AG04450 (cell line): ENCODE measurements around the gene INTS12. TPM values are rescaled to one million over a fixed set of nuclear protein-coding genes. Genes with fewer than 3 reads are reported as not detected.
"Not testable (repeated sequence)": the region's sequence is repeated elsewhere in the genome, so short reads cannot be mapped to it uniquely, and the experiment has no call there.

Experiments used
- CTCF ChIA-PET: fragments of 300-600, 350-600 bp; formaldehyde crosslinking; extraction: SDS; loops from one replicate; lab custom pipeline; 2022; ENCODE audit warnings: antibody characterized with exemption, inconsistent platforms; lab: Charles Lee
- POLR2A ChIA-PET: fragments of 350-600 bp; formaldehyde crosslinking; extraction: SDS; loops from one replicate; lab custom pipeline; 2021; ENCODE audit warnings: antibody characterized with exemption, inconsistent platforms; lab: Yijun Ruan, JAX
- DNase-seq: peaks from one replicate; pipeline ENCODE4 v3.0.0-alpha.2; 2011; ENCODE audit warnings: low read depth, low spot score
- H3K27ac ChIP-seq: one replicate; pipeline ENCODE4 v1.5.1; 2012; ENCODE audit warnings: low read depth, low read length, control low read depth
- H3K27me3 ChIP-seq: one replicate; pipeline ENCODE4 v1.6.0; 2012; ENCODE audit warnings: low read length; ENCODE audit not compliant: control insufficient read depth, insufficient read depth
- H3K4me3 ChIP-seq: 2 replicates; pipeline ENCODE4 v1.5.1; 2011; ENCODE audit warnings: mild to moderate bottlenecking, low read depth, low read length, control low read depth
- H3K9me3 ChIP-seq: 2 replicates; pipeline ENCODE4 v1.5.1; 2012; ENCODE audit warnings: low read length; ENCODE audit not compliant: control insufficient read depth, insufficient read depth
- polyA plus RNA-seq: library from polyadenylated mRNA; depleted of rRNA; stranded (reverse); fragments of >200 nt; gene quantifications from 2 replicates; pipeline ENCODE4 v1.2.3, GENCODE V29; 2011
- TF ChIP-seq, protein P1 (sequence below): IDR thresholded peaks from 2 replicates; pipeline ENCODE4 v1.5.1; 2011; ENCODE audit warnings: low read depth, low read length, control low read depth, inconsistent platforms

The INTS12 gene
- polyA plus RNA-seq, 1 experiment: 41.7 TPM

DNA sequence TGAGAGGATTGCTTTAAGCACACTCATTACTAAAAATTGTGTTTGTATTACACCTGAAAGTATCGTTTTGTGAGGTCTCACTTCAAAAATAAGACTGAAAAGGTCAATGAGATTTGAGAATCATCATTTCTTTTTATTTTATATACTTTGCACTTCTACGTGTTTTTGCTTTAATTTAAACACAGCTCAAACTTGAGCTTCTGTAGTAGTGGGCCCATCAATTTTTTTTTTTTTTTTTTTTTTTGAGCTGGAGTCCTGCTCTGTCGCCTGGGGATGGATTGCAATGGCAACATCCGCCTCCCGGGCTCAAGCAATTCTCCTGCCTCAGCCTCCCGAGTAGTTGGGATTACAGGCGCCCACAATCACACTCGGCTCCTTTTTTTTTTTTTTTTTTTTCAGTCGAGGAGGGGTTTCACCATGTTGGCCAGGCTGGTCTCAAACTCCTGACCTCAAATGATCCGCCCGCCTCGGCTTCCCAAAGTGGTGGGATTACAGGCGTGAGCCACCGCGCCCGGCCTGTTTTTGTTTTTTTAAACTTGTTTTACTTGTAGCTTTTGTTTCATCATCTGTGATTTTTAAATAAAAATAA lies 1.6 kb upstream of the INTS12 start:
- ChIA-PET CTCF (interaction anchor here (0.6 to 1.0 kb wide), 4 partner anchors 47 to 570 kb away, joined by 3 to 4 read pairs (median 3); no protein-coding TSS in a partner anchor), POLR2A (no interaction called here)
- no peak overlapping the region for H3K27ac ChIP-seq
- H3K9me3 ChIP-seq: no peaks in the 10 kb centered on the region; the same call in 1 of the 2 replicates
- TF ChIP-seq, protein P1, sequence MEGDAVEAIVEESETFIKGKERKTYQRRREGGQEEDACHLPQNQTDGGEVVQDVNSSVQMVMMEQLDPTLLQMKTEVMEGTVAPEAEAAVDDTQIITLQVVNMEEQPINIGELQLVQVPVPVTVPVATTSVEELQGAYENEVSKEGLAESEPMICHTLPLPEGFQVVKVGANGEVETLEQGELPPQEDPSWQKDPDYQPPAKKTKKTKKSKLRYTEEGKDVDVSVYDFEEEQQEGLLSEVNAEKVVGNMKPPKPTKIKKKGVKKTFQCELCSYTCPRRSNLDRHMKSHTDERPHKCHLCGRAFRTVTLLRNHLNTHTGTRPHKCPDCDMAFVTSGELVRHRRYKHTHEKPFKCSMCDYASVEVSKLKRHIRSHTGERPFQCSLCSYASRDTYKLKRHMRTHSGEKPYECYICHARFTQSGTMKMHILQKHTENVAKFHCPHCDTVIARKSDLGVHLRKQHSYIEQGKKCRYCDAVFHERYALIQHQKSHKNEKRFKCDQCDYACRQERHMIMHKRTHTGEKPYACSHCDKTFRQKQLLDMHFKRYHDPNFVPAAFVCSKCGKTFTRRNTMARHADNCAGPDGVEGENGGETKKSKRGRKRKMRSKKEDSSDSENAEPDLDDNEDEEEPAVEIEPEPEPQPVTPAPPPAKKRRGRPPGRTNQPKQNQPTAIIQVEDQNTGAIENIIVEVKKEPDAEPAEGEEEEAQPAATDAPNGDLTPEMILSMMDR: no peak
- no peak overlapping the region; the same call in 1 of the 2 replicates for H3K4me3 ChIP-seq
- no peaks in the 10 kb centered on the region for H3K27me3 ChIP-seq
- DNase-seq: no peak

DNA sequence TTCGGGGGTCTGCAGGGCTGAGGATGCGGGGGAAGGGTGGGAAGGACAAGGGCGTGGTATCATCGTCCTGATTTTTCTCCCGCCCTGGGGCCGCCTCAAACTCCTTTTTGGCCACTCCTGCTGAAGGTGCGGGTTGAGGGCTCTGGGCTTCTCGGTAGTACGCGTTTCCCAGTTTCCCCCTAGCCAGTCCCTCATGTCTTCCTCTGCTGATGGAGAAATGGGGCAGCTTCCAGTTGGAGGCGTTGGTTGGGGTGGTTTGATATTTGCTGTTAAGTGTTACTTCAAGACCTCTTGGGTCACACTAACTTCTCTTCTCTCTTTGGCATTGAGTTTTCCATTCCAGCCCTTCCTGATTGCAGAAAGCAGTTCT lies 577 bp upstream of the INTS12 start:
- H3K9me3 ChIP-seq: no peaks in the 10 kb centered on the region; the same call in 1 of the 2 replicates
- CTCF ChIA-PET: interaction anchor here (1.1 kb wide), 1 partner anchor 10 kb away, joined by 3 read pairs; no protein-coding TSS in a partner anchor

DNA sequence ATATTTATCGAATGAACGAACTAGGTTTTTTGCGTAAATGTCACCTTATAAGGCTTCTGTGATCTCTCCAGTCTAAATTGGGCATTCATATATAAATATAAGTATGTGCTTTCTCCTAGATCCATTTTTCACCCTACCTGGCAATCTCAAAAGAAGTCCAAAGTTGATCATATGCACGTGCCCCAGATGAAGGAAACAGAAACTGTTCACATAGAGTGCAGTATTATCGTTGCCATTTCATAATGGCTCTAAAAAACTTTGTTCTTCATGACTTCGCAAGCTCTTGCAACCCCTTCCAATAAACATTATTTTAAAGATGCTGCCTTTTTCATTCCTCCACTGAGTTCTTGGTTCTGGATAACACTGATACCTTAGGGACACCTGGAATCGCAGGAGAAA lies 708 bp downstream of the INTS12 start:
- ChIA-PET POLR2A (no interaction called here), CTCF (interaction anchor here (1.9 kb wide), 1 partner anchor 187 kb away, joined by 5 read pairs; no protein-coding TSS in a partner anchor)
- Histone ChIP-seq H3K27me3 (no peaks in the 10 kb centered on the region), H3K9me3 (no peaks in the 10 kb centered on the region; the same call in 1 of the 2 replicates), H3K4me3 (peak overlapping the region; percentile 95), H3K27ac (peak overlapping the region; percentile 68)
- no peak for DNase-seq
- TF ChIP-seq, protein P1: no peak

More for the DNA sequence above, 577 bp upstream of the INTS12 start:
- DNase-seq: no peak
- peak overlapping the region; percentile 68 for H3K27ac ChIP-seq
- POLR2A ChIA-PET: no interaction called here
- TF ChIP-seq, protein P1: no peak
- no peaks in the 10 kb centered on the region for H3K27me3 ChIP-seq
- peak overlapping the region; percentile 95 for H3K4me3 ChIP-seq

DNA sequence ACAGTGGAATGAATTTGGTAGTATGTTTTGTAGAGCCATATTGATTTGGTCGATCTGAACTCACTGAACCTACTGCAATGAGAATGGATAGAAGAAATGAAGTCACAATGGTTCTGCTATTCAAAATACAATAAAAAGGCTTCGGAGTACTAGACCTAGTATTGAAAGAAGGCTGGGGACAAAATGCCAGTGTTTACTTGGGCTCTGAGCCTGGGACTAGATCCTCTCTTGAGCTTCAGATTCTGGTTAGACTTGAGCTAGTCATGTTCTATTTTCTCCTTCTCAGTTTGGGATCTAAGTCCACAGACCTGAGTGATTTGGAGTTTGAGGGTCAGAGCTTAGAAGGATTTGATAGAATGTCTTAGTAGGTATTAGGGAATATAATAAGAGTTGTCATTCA lies 9.9 kb downstream of the INTS12 start:
- no peak overlapping the region for H3K27ac ChIP-seq
- ChIA-PET CTCF (no interaction called here), POLR2A (no interaction called here)
- H3K9me3 ChIP-seq: no peaks in the 10 kb centered on the region
- no peaks in the 10 kb centered on the region for H3K27me3 ChIP-seq
- DNase-seq: no peak
- no peak overlapping the region for H3K4me3 ChIP-seq
- TF ChIP-seq, protein P1: no peak

DNA sequence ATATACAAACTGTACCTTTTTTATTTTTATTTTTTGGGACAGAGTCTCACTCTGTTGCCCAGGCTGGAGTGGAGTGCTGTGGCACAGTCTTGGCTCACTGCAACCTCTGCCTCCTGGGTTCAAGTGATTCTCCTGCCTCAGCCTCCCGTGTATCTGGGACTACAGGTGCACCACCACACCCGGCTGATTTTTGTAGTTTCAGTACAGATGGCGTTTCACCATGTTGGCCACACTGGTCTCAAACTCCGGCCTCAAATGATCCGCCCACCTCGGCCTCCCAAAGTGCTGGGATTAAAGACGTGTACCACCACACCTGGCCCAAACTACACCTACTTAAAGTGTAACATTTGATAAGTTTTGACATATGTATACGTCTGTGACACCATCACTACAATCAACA lies 12.7 kb downstream of the INTS12 start:
- DNase-seq, H3K27me3 ChIP-seq, CTCF ChIA-PET, H3K4me3 ChIP-seq, H3K9me3 ChIP-seq, H3K27ac ChIP-seq, POLR2A ChIA-PET: not testable (repeated sequence)

DNA sequence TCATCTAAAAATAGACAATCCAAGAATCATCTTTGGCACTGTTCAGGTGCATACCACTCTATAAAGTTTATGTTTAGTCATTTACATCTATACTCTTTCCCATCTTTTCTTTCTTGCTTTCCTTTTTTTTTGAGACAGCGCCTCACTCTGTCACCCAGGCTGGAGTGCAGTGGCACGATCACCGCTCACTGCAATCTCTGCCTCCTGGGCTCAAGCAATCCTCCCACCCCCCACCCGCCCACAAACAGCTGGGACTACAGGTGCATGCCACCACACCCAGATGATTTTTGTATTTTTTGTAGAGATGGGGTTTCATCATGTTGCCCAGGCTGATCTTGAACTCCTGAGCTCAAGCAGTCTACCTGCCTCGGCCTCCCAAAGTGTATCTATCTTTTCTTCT lies 13.7 kb downstream of the INTS12 start:
- H3K9me3 ChIP-seq, POLR2A ChIA-PET, H3K4me3 ChIP-seq, H3K27me3 ChIP-seq, DNase-seq, H3K27ac ChIP-seq: not testable (repeated sequence)
- CTCF ChIA-PET: interaction anchor here (0.7 kb wide), 1 partner anchor 22 kb away, joined by 3 read pairs; no protein-coding TSS in a partner anchor
